Right ventricle myocardium inferior (tissue), 1 donor: ENCODE data around the gene SSUH2. TPM values are rescaled to one million over a fixed set of nuclear protein-coding genes. Genes with fewer than 3 reads are reported as not detected.
"Not testable (repeated sequence)": the region's sequence is repeated elsewhere in the genome, so short reads cannot be mapped to it uniquely, and the experiment has no call there.

Experiments
- ATAC-seq: fragments of 200-7000 bp; cut with Tn5 transposase; one replicate; pipeline ENCODE4 v1.9.1; 2020; ENCODE audit warnings: mild to moderate bottlenecking, moderate library complexity
- DNase-seq: peaks from one replicate; pipeline ENCODE4 v3.0.0; 2021; ENCODE audit errors: missing footprints
- intact Hi-C: fragments of 100-400 bp; cut with DNase I; formaldehyde crosslinking; loops from one replicate; pipeline ENCODE4 v1.11.0; 2022
- long read RNA-seq: library from polyadenylated mRNA; unstranded; transcript quantifications from one replicate; pipeline ENCODE4 v2.0.0, GENCODE V29; 2021
- total RNA-seq: library from RNA; stranded (reverse); fragmentation: NEBNext Ultra II Directional; extraction: Animal tissue kit (Norgen Biotek cat#: 25700); gene quantifications from one replicate; pipeline ENCODE4 v1.2.1, GENCODE V29; 2021
- donor health status: DM: no; HTN: yes; CAD: no; lungs with severe emphysema.

Gene SSUH2, protein sequence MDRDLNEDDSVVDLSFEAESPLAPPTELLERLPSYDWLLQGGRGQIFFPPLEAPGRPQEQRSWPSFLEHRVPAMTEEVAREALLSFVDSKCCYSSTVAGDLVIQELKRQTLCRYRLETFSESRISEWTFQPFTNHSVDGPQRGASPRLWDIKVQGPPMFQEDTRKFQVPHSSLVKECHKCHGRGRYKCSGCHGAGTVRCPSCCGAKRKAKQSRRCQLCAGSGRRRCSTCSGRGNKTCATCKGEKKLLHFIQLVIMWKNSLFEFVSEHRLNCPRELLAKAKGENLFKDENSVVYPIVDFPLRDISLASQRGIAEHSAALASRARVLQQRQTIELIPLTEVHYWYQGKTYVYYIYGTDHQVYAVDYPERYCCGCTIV
- 1.0 TPM for total RNA-seq
- long read RNA-seq, partial matches to known transcripts: 1 of 4 reads
- long read RNA-seq, other reads (novel, unspliced or antisense): 3 of 4 reads

DNA sequence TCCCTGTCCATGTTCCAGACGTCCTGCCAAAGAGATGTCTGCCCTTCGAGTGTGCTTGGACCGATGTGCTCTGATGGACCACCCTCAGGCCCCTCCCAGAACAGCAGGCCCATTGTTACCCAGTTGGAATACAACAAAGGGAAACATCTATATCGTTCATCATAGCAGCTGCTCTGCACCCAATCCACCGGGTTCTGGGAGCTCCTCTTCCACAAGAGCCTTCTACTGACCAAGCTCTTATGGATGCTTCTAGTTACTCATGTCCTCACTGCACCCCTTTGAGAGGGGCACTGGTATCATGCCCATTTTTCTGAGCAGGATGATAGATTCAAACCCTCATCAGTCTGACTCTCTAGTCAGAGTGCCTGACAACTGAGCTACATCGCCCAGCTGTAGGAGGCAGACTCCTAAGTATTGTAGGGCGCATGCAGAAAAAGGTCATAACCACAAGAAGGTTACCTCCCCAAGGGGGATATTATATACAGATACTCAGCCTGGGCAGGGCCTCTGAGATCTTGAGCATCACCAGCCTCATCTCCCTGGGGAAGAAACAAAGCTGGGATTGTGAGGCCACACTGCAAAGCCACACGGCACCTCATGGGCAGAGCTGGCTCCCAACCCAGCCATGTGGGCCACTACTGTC is at the start of gene SSUH2:
Gene SSUH2, minus strand, starts transcription at position 51 of the 643 bp plus-strand sequence. Its CDS starts 40 bp downstream, at position 11.
- no peak for ATAC-seq
- intact Hi-C loops: no loop called here

GRCh38 chr3:8691295-8691694 is 46.7 kb upstream of the SSUH2 start:
- intact Hi-C loops, DNase-seq, ATAC-seq: not testable (repeated sequence)

More for the DNA sequence above, at the start of gene SSUH2:
- DNase-seq: no peak

DNA sequence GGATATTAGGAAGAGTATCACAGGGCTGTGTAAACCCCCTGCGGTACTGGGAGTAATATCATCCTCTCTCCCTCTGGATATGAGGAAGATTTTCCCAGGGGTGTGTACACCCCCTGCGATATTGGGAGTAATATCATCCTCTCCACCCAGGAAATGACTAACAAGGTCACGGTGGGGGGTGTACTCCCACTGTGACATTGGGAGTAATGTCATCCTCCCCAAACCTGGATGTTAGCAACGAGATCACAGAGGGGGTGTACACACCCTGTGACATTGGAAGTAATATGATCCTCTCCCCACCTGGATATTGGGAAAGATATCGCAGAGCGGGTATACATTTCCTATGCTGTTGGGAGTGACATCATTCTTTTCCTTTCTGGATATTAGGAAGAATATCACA is 40.4 kb upstream of the SSUH2 start:
- intact Hi-C loops, DNase-seq, ATAC-seq: not testable (repeated sequence)

DNA sequence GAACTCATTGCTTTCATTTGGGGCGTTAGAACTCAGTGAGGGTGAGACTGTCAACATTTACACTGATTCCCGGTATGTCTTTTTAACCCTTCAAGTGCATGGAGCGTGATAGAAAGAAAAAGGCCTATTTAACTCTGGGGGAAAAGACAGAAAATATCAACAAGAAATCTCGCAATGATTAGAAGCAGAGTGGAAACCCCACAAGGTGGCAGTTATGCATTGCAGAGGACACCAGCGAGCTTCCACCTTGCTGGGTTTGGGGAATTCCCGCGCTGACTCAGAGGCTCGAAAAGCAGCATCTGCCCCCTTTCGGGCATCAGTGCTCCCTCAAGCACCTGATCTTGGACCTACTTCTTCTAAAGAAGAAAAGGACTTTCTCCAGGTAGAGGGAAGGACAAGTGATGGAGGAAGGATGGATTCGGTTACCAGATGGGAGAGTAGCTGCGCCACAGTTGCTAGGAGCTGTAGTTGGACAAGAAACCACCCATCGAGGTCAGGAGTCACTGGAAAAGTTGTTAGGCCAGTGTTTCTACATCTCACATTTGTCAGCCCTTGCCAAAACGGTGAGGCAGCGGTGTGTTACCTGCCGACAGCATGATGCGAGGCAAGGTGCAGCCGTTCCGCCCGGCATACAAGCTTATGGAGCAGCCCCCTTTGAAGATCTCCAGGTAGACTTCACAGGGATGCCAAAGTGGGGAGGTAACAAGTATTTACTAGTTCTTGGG is 38.4 kb upstream of the SSUH2 start:
- DNase-seq, ATAC-seq, intact Hi-C loops: not testable (repeated sequence)

- DNase-seq, ATAC-seq, intact Hi-C loops: not testable (repeated sequence)
Measured at GRCh38 chr3:8681881-8682538, 37.4 kb upstream of the SSUH2 start.

DNA sequence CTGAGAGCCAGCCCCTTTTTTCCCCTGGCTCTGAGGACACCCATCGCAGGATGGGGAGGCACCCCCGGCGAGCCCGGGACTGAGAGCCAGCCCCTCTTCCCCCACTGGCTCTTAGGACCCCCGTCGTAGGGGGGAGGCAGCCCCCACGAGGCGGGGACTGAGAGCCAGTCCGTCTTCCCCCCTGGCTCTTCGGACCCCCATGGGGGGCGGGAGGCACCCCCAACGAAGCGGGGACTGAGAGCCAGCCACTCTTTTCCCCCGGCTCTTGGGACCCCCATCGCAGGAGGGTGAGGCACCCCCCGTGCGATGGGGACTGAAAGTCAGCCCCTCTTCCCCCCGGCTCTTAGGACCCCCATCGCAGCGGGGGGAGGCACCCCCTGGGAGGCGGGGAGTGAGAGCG is 36.8 kb upstream of the SSUH2 start:
- intact Hi-C loops: no loop called here
- no peak for DNase-seq
- ATAC-seq: no peak

DNA sequence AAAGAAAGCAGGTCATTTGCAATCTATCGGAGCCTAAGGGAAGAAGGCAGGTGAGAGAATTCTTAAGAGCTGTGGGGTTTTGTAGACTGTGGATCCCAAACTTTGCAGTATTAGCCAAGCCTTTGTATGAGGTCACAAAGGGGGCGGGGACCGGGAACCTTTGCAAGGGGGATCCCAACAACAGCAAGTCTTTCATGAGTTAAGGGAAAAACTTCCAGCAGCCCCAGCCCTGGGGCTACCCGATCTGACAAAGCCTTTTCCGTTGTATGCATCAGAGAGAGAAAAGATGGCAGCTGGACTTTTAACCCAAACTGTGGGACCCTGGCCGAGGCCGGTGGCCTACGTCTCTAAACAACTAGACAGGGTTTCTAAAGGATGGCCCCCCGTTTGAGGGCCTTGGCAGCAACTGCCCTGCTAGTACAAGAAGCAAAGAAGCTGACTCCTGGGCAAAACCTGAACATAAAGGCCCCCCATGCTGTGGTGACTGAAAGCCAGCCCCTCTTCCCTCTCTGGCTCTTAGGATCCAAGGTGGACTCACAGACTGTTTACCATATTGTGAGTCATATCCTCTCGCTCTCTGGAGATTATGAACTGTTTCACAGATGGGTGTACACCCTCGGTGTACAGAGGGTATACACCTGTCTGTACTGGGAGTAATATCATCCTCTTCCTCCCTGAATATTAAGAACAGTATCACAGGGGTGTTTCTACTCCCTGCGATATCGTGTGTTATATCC is 35.4 kb upstream of the SSUH2 start:
- intact Hi-C loops, ATAC-seq, DNase-seq: not testable (repeated sequence)

GRCh38 chr3:8678751-8679150 is 34.2 kb upstream of the SSUH2 start:
- ATAC-seq (no peak), DNase-seq (no peak)
- intact Hi-C loops: no loop called here

GRCh38 chr3:8677258-8677657 is 32.7 kb upstream of the SSUH2 start:
- intact Hi-C loops: not testable (repeated sequence)

DNA sequence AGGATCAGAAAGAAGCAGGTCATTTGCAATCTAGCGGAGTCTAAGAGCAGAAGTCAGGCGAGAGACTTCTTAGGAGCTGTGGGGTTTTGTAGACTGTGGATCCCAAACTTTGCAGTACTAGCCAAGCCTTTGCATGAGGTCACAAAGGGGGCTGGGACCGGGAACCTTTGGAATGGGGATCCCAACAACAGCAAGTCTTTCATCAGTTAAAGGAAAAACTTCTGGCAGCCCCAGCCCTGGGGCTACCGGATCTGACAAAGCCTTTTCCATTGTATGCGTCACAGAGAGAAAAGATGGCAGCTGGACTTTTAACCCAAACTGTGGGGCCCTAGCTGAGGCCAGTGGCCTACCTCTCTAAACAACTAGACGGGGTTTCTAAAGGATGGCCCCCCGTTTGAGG is 31.0 kb upstream of the SSUH2 start:
- ATAC-seq, DNase-seq, intact Hi-C loops: not testable (repeated sequence)

More at GRCh38 chr3:8677258-8677657, 32.7 kb upstream of the SSUH2 start:
- DNase-seq, ATAC-seq: not testable (repeated sequence)

GRCh38 chr3:8673083-8673737 is 28.6 kb upstream of the SSUH2 start:
- ATAC-seq: no peak
- no peak for DNase-seq
- intact Hi-C loops: no loop called here

DNA sequence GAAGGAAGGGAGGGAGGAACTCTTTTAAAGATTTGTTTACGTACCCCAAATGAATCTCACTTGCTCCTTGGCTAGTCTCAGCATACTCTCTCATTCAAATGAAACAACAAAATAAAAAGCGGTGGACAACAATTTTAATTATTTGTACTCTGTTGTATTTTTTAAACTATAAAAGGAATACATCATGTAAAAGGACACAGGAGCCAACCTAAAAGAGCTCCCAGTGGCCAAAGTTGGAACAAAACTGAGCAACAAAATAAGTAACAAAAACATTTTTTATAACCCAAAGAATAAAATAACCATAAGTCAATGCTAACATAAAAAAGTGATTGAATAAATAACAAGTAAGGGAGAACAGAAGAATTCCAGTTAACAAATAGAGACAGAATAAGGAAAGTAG is 24.4 kb upstream of the SSUH2 start:
- DNase-seq (no peak), ATAC-seq (no peak)
- intact Hi-C loops: no loop called here

GRCh38 chr3:8668216-8668615 is 23.6 kb upstream of the SSUH2 start:
- intact Hi-C loops: no loop called here
- no peak for ATAC-seq
- DNase-seq: no peak

DNA sequence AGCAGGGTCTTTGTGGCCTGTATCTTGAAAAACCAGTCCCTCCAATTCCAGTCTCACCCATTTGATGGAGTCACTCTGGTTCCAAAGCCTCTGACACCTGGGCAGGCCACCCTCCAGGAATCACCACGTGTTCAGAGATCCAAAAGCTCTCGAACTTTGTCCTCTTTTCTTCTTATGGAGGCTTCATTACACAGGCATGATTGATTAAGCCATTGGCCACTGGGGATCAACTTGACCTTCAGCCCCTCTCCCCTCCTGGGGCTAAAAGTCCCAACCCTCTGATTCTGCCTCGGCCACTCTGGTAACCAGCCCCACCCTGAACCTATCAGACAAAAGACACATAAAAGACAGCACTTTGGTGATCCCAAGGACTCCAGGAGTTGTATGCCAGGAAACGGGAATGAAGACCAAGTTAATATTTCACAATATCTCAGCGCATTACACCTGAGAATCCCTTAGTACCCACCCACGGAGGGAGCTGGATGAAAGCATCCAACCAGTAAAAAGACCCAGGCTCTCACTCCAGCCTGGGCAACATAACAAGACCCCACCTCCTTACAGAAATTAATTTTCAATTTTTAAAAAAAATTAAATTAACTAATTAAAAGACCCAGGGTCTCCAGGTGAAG is 23.0 kb upstream of the SSUH2 start:
- intact Hi-C loops: no loop called here
- no peak for DNase-seq
- ATAC-seq: no peak

- no peak for DNase-seq
- ATAC-seq: no peak
- intact Hi-C loops: no loop called here
Measured at GRCh38 chr3:8665407-8665896, 20.9 kb upstream of the SSUH2 start.

- no peak for DNase-seq
- intact Hi-C loops: loop anchor here (2.0 to 5.0 kb wide), 2 partner anchors 69 to 105 kb away; partner anchors contain the start of genes CAV3 and OXTR
- ATAC-seq: no peak
Measured at GRCh38 chr3:8663177-8664061, 18.8 kb upstream of the SSUH2 start.
